ENCODE data around the gene PUS7. TPM values are rescaled to one million over a fixed set of nuclear protein-coding genes. Genes with fewer than 3 reads are reported as not detected.

PUS7 gene
- total and polyA plus RNA-seq, 2 of the 8 experiments (the other 6 are each of a cell fraction or from before 2014, with no cell fraction given): 18.9 to 65.2 TPM

DNA sequence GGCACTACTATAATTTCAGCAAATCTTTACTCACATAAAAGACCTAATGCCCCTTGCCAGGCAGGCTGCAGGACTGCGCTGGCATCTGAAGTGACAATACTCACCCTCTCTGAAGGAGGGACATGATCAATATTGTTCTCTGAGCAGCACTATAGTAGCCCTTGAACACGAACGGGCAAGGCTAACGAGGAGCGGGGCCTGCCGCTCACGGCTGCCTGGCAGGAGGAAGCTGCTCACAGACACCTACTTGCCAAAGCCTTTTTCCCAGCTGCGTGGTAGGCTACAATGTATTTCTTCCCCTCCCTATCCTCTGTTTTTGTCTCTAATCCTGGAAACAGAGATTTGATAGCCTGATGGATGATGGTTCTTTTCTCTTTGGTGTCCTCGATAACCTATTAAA lies 19.9 kb downstream of the PUS7 start:
- TF ChIP-seq EZH2 (IDR thresholded peaks at IDR 0.05; ENCODE audit: low read depth, low read length, severe bottlenecking) (no peak), POLR2AphosphoS5 (IDR thresholded peaks at IDR 0.05; ENCODE audit: low read depth, low read length) (no peak), POLR2A (IDR thresholded peaks at IDR 0.05; ENCODE audit: control extremely low read depth in 1 of 2, low read depth in 2 of 2, low read length in 2 of 2) (no peak), FOSL1 (IDR thresholded peaks at IDR 0.05; ENCODE audit: insufficient read depth, low read depth, low read length) (no peak), NANOG (IDR thresholded peaks at IDR 0.05; ENCODE audit: insufficient read depth, low read depth, low read length, poor library complexity, severe bottlenecking) (no peak), HDAC2 (IDR thresholded peaks at IDR 0.05; ENCODE audit: borderline replicate concordance in 1 of 2, low read depth in 2 of 2, low read length in 2 of 2) (no peak), RBBP5 (IDR thresholded peaks at IDR 0.05; ENCODE audit: borderline replicate concordance, low read depth, low read length) (no peak)
- Histone ChIP-seq H3K79me2 (ENCODE audit: control insufficient read depth in 1 of 2, insufficient read depth in 2 of 2, low read length in 2 of 2) (no peaks in the 10 kb centered on the region), H2BK20ac (ENCODE audit: low read length) (no peak overlapping the region), H3K4me1 (replicated peaks in 1 of 4; ENCODE audit: control insufficient read depth in 3 of 4, insufficient read depth in 4 of 4, low read length in 3 of 4) (no peaks in the 10 kb centered on the region), H2AK5ac (ENCODE audit: low read depth, low read length) (no peak overlapping the region), H3K9ac (replicated peaks in 1 of 4; ENCODE audit: extremely low read depth in 1 of 4, low read depth in 3 of 4, low read length in 3 of 4) (no peak overlapping the region), H3K23ac (ENCODE audit: insufficient read length) (no peak overlapping the region), H2BK5ac (ENCODE audit: low read depth, low read length) (no peak overlapping the region), H3K4ac (replicated peaks; ENCODE audit: insufficient read length, low read depth, low read length) (no peak overlapping the region), H3K56ac (replicated peaks; ENCODE audit: insufficient read length, low read depth, low read length) (no peak overlapping the region), H3K23me2 (ENCODE audit: low read depth, low read length) (no peaks in the 10 kb centered on the region), H3K18ac (ENCODE audit: extremely low read depth, low read length) (no peak overlapping the region), H3K36me3 (ENCODE audit: control insufficient read depth in 2 of 4, insufficient read depth in 4 of 4, low read length in 3 of 4) (peaks cover 10 to 79% (median 46%) of the 10 kb centered on the region in 4 experiments), H4K5ac (ENCODE audit: insufficient read length, low read depth, low read length) (no peak overlapping the region), H2AFZ (ENCODE audit: low read length) (no peak overlapping the region), H4K20me1 (replicated peaks in 1 of 2; ENCODE audit: control insufficient read depth in 1 of 2, insufficient read depth in 2 of 2, low read length in 2 of 2) (no peaks in the 10 kb centered on the region), H3K9me3 (ENCODE audit: insufficient read depth in 2 of 2, low read depth in 1 of 2, low read length in 1 of 2) (no peaks in the 10 kb centered on the region), H3K4me2 (ENCODE audit: insufficient read depth in 1 of 2, low read depth in 2 of 2, low read length in 2 of 2) (no peak overlapping the region), H2BK120ac (replicated peaks; ENCODE audit: low read depth, low read length) (no peak overlapping the region), H2BK12ac (ENCODE audit: low read depth, low read length) (no peak overlapping the region), H3K79me1 (ENCODE audit: low read depth, low read length) (no peaks in the 10 kb centered on the region), H3K27me3 (replicated peaks in 1 of 4; ENCODE audit: control insufficient read depth in 3 of 4, extremely low read depth in 1 of 4, insufficient read depth in 3 of 4, low read length in 3 of 4) (no peaks in the 10 kb centered on the region), H4K91ac (replicated peaks; ENCODE audit: insufficient read length, low read length) (no peak overlapping the region), H4K8ac (ENCODE audit: extremely low read depth, insufficient read depth, low read length) (no peak overlapping the region), H2BK15ac (ENCODE audit: low read length) (no peak overlapping the region), H3K4me3 (ENCODE audit: extremely low read depth in 1 of 4, insufficient read depth in 2 of 4, low read depth in 3 of 4, low read length in 4 of 4) (no peak overlapping the region), H3K14ac (ENCODE audit: insufficient read length) (no peak overlapping the region), H3K27ac (ENCODE audit: low read depth, low read length) (no peak overlapping the region)
- FAIRE-seq: no peak
- ChIA-PET CTCF (ENCODE audit: partially characterized antibody) (interaction anchor here (0.6 to 1.2 kb wide), 4 partner anchors 29 to 855 kb away, joined by 3 read pairs; partner anchors contain the start of gene RINT1), POLR2A (ENCODE audit: partially characterized antibody) (interaction anchor here (1.2 to 1.6 kb wide), 4 partner anchors 8 to 20 kb away, joined by 3 to 6 read pairs (median 4); partner anchors contain the start of gene PUS7)
- 95% methylated on average over 9 of the region's 9 CpGs; no CpG with 5 or more reads in 1 of the 2 experiments for WGBS, 2 experiments (ENCODE audit: extremely low coverage in 1 of 2, insufficient coverage in 1 of 2, insufficient read length in 1 of 2, insufficient replicate concordance in 2 of 2, low coverage in 1 of 2, low lambda C conversion rate in 2 of 2, missing lambda C conversion rate in 1 of 2)
- DNase-seq (ENCODE audit: low read depth in 1 of 2, low spot score in 2 of 2): no peak
